B cell (primary cell): Measurements from ENCODE around the gene MED25. TPM values are rescaled to one million over a fixed set of nuclear protein-coding genes. Genes with fewer than 3 reads are reported as not detected.

ENCODE experiments used
- ATAC-seq: fragments of 200-7000 bp; cut with Tn5 transposase; one replicate; pipeline ENCODE4 v1.10.0; 2021; ENCODE audit warnings: low read depth, mild to moderate bottlenecking, moderate number of reproducible peaks, moderate library complexity
- CTCF ChIA-PET: fragments of 350-600 bp; sonication (Branson Sonifier 250); formaldehyde crosslinking; loops from one replicate; lab custom pipeline; 2021; ENCODE audit warnings: antibody characterized with exemption, inconsistent platforms; lab: Charles Lee
- POLR2A ChIA-PET: fragments of 350-600 bp; sonication (Branson Sonifier 250); formaldehyde crosslinking; loops from one replicate; lab custom pipeline; 2021; ENCODE audit warnings: antibody characterized with exemption; lab: Charles Lee
- DNase-seq: peaks from one replicate; pipeline ENCODE4 v3.0.0; 2013
- H2AFZ ChIP-seq: 2 replicates; pipeline ENCODE4 v1.6.1; 2012; ENCODE audit warnings: mild to moderate bottlenecking, low read depth, low read length; ENCODE audit not compliant: insufficient read depth, poor library complexity, severe bottlenecking
- H3K27ac ChIP-seq, 2 donors: 1 replicate in 1 of 2; 2 replicates in 1 of 2; pipeline ENCODE4 v1.5.1; 2012 to 2013; ENCODE audit warnings: low read length in 2 of 2, mild to moderate bottlenecking in 2 of 2, moderate library complexity in 1 of 2
- H3K27me3 ChIP-seq, 4 experiments: fragments of 200-600 bp in 1 of 4; sonication (generic) in 1 of 4; replicated peaks in 1 of 4; 1 replicate in 2 of 4; 2 replicates in 2 of 4; pipeline versions ENCODE4 v1.6.1 to v1.7.0; 2013 to 2016; ENCODE audit warnings: low read length in 3 of 4, mild to moderate bottlenecking in 2 of 4, mixed read lengths in 1 of 4, moderate library complexity in 1 of 4; ENCODE audit not compliant: insufficient read depth in 4 of 4, control insufficient read depth in 3 of 4; ENCODE audit errors: control extremely low read depth in 1 of 4
- H3K36me3 ChIP-seq, 2 experiments: replicated peaks in 1 of 2; 1 replicate in 1 of 2; 2 replicates in 1 of 2; pipeline versions ENCODE4 v1.6.1 to v1.7.1; 2013; ENCODE audit warnings: low read length in 1 of 2; ENCODE audit not compliant: insufficient read depth in 2 of 2, control insufficient read depth in 1 of 2; ENCODE audit errors: control extremely low read depth in 1 of 2, extremely low read depth in 1 of 2
- H3K4me1 ChIP-seq, 2 donors: fragments of 200-600 bp in 1 of 2; sonication (generic) in 1 of 2; 1 replicate in 1 of 2; 2 replicates in 1 of 2; pipeline versions ENCODE4 v1.5.1 to v1.6.1; 2013 to 2017; ENCODE audit warnings: low read length in 2 of 2; ENCODE audit not compliant: control insufficient read depth in 2 of 2, insufficient read depth in 2 of 2
- H3K4me2 ChIP-seq: replicated peaks from 2 replicates; pipeline ENCODE3; 2012; ENCODE audit warnings: mild to moderate bottlenecking, low read depth, low read length; ENCODE audit not compliant: poor library complexity, severe bottlenecking
- H3K4me3 ChIP-seq, 5 experiments: fragments of 200-600 bp in 1 of 5; sonication (generic) in 1 of 5; 1 replicate in 3 of 5; 2 replicates in 2 of 5; pipeline versions ENCODE4 v1.5.1 to v1.7.0; 2011 to 2016; ENCODE audit warnings: low read length in 4 of 5, mild to moderate bottlenecking in 4 of 5, low read depth in 2 of 5, control low read depth in 1 of 5, moderate library complexity in 1 of 5; ENCODE audit not compliant: insufficient read depth in 1 of 5; ENCODE audit errors: control extremely low read depth in 1 of 5, extremely low read depth in 1 of 5
- H3K79me2 ChIP-seq: fragments of 200-600 bp; sonication (generic); one replicate; pipeline ENCODE4 v1.6.0; 2016; ENCODE audit warnings: low read length; ENCODE audit not compliant: control insufficient read depth, insufficient read depth
- H3K9ac ChIP-seq: fragments of 200-600 bp; sonication (generic); 2 replicates; pipeline ENCODE4 v1.6.1; 2017; ENCODE audit warnings: mild to moderate bottlenecking, low read length, moderate library complexity
- H3K9me3 ChIP-seq, 3 donors: one replicate each; pipeline versions ENCODE4 v1.6.1 to v1.7.1; 2013; ENCODE audit warnings: low read length in 2 of 3; ENCODE audit not compliant: control insufficient read depth in 2 of 3, insufficient read depth in 1 of 3; ENCODE audit errors: control extremely low read depth in 1 of 3
- H4K20me1 ChIP-seq: 2 replicates; pipeline ENCODE4 v1.6.0; 2012; ENCODE audit warnings: mild to moderate bottlenecking, low read length; ENCODE audit not compliant: insufficient read depth, control insufficient read depth, poor library complexity, severe bottlenecking
- H3K27ac Mint-ChIP-seq: one replicate; pipeline ENCODE4 v1.8.0; 2021; ENCODE audit warnings: mixed read lengths
- H3K27me3 Mint-ChIP-seq: one replicate; pipeline ENCODE4 v1.8.0; 2021; ENCODE audit warnings: mixed read lengths
- H3K4me1 Mint-ChIP-seq: one replicate; pipeline ENCODE4 v1.8.0; 2021; ENCODE audit warnings: mixed read lengths
- H3K4me3 Mint-ChIP-seq: one replicate; pipeline ENCODE4 v1.8.0; 2021; ENCODE audit warnings: mixed read lengths
- H3K9me3 Mint-ChIP-seq: one replicate; pipeline ENCODE4 v1.8.0; 2022; ENCODE audit warnings: mixed read lengths; ENCODE audit not compliant: insufficient read depth
- EZH2 ChIP-seq: IDR thresholded peaks from 2 replicates; pipeline ENCODE4 v1.6.1; 2012; ENCODE audit warnings: borderline replicate concordance, low read depth, mild to moderate bottlenecking, moderate library complexity, low read length; ENCODE audit not compliant: insufficient read depth, poor library complexity, severe bottlenecking
- WGBS: methylation state at CpG from one replicate; pipeline ENCODE4 v1.1.5; 2013; ENCODE audit warnings: missing lambda C conversion rate; ENCODE audit not compliant: insufficient coverage; 5-methylcytosine and 5-hydroxymethylcytosine counted together
- intact Hi-C: fragments of 100-400 bp; cut with micrococcal nuclease; formaldehyde crosslinking; loops from one replicate; pipeline ENCODE4 v1.10.0; 2022
- polyA plus RNA-seq: library from polyadenylated mRNA; depleted of rRNA; stranded (reverse); fragments of >200 nt; gene quantifications from 2 replicates; pipeline ENCODE4 v1.2.3, GENCODE V29; 2012
- total RNA-seq, 2 donors: library from RNA; stranded (reverse); fragments of 120-200 nt in 1 of 2; gene quantifications; 1 replicate in 1 of 2; 2 replicates in 1 of 2; pipeline versions ENCODE4 v1.2.3 to v1.2.4, GENCODE V29; 2013 to 2022
- TF ChIP-seq, protein P1 (sequence below): fragments of 200-600 bp; IDR thresholded peaks from one replicate; pipeline ENCODE4 v1.8.0; 2022; ENCODE audit warnings: antibody characterized with exemption, mild to moderate bottlenecking

MED25 gene
- total and polyA plus RNA-seq, 2 donors (not counting 1 experiment from before 2014, with no cell fraction given) = 93.0 to 126 TPM

DNA sequence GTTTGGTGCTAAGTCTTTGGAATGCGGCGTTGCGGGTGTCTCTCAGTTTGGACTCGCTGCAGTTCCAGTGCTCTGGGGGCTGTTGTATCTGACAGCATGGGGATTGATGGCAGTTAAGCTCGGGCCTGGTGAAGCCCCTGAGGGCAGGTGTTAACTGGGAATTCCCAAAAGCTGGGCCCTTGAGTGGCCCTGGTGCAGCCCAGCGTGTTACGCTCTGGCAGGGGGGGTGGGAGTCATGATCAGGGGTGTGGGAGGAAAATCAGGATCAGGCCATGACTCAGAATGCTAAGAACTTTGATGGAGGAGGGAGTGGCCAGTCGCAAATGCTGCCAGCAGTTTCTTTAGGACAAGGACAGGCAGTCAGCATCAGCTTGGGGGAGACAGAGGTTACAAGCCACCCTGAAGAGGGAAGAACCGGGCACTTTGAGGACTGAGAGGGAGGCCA, 31.7 kb upstream of the MED25 start:
- no peak overlapping the region for H3K4me3 Mint-ChIP-seq
- peaks cover 7% of the 10 kb centered on the region for H4K20me1 ChIP-seq
- H3K27ac Mint-ChIP-seq = no peak overlapping the region
- no peaks in the 10 kb centered on the region for H3K27me3 Mint-ChIP-seq
- H3K9ac ChIP-seq = no peak overlapping the region
- peaks cover 1% of the 10 kb centered on the region for H3K4me1 Mint-ChIP-seq
- ATAC-seq (no peak), DNase-seq (no peak)
- peaks cover 8 to 53% of the 10 kb centered on the region in 2 experiments for H3K36me3 ChIP-seq
- H3K27me3 ChIP-seq = no peaks in the 10 kb centered on the region
- TF ChIP-seq, protein P1, sequence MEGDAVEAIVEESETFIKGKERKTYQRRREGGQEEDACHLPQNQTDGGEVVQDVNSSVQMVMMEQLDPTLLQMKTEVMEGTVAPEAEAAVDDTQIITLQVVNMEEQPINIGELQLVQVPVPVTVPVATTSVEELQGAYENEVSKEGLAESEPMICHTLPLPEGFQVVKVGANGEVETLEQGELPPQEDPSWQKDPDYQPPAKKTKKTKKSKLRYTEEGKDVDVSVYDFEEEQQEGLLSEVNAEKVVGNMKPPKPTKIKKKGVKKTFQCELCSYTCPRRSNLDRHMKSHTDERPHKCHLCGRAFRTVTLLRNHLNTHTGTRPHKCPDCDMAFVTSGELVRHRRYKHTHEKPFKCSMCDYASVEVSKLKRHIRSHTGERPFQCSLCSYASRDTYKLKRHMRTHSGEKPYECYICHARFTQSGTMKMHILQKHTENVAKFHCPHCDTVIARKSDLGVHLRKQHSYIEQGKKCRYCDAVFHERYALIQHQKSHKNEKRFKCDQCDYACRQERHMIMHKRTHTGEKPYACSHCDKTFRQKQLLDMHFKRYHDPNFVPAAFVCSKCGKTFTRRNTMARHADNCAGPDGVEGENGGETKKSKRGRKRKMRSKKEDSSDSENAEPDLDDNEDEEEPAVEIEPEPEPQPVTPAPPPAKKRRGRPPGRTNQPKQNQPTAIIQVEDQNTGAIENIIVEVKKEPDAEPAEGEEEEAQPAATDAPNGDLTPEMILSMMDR = no peak
- no peak for TF ChIP-seq EZH2
- no peak overlapping the region for H3K27ac ChIP-seq
- H3K4me2 ChIP-seq = no peak overlapping the region
- POLR2A ChIA-PET = no interaction called here
- H2AFZ ChIP-seq = no peak overlapping the region
- intact Hi-C loops = no loop called here
- H3K79me2 ChIP-seq = peaks cover 42% of the 10 kb centered on the region
- H3K9me3 Mint-ChIP-seq = no peaks in the 10 kb centered on the region
- WGBS = 91% methylated on average over 9 of the region's 9 CpGs
- peaks cover 0 to 5% of the 10 kb centered on the region in 2 donors for H3K4me1 ChIP-seq
- peaks cover 0 to 3% (median 0%) of the 10 kb centered on the region in 3 donors for H3K9me3 ChIP-seq
- no peak overlapping the region for H3K4me3 ChIP-seq
- CTCF ChIA-PET = no interaction called here

DNA sequence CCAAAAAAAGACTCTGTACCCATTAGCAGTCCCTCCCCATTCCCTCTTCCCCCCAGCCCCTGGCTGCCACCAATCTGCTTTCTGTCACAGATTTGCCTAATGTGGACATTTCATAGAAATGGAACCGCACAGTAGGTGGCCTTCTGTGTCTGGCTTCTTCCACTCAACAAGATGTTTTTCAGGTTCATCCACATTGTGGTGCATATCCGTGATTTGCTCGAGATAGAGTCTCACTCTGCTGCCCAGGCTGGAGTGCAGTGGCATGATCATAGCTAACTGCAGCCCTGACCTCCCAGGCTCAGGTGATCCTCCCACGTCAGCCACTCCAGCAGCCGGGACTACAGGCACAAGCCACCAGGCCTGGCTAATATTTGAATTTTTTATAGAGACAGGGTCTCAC, 30.3 kb upstream of the MED25 start:
- peaks cover 36% of the 10 kb centered on the region for H3K79me2 ChIP-seq
- DNase-seq (no peak), ATAC-seq (no peak)
- H3K27ac ChIP-seq = no peak overlapping the region
- ChIA-PET POLR2A (no interaction called here), CTCF (no interaction called here)
- no peak overlapping the region for H3K9ac ChIP-seq
- 100% methylated on average over 5 of the region's 5 CpGs for WGBS
- intact Hi-C loops = no loop called here
- H3K4me1 Mint-ChIP-seq = no peaks in the 10 kb centered on the region
- TF ChIP-seq, protein P1 = no peak
- no peak for TF ChIP-seq EZH2
- H3K9me3 ChIP-seq = peaks cover 0 to 3% (median 0%) of the 10 kb centered on the region in 3 donors
- H3K27me3 Mint-ChIP-seq = no peaks in the 10 kb centered on the region
- no peaks in the 10 kb centered on the region for H3K4me1 ChIP-seq
- H3K9me3 Mint-ChIP-seq = no peaks in the 10 kb centered on the region
- no peaks in the 10 kb centered on the region for H3K27me3 ChIP-seq
- no peak overlapping the region for H3K4me3 ChIP-seq
- peaks cover 8 to 57% of the 10 kb centered on the region in 2 experiments for H3K36me3 ChIP-seq
- no peak overlapping the region for H3K27ac Mint-ChIP-seq
- no peak overlapping the region for H3K4me3 Mint-ChIP-seq
- H2AFZ ChIP-seq = no peak overlapping the region
- H4K20me1 ChIP-seq = peaks cover 7% of the 10 kb centered on the region
- H3K4me2 ChIP-seq = no peak overlapping the region
